Adrenal gland (tissue), 12 donors: ENCODE results near the gene LOXHD1. TPM values are rescaled to one million over a fixed set of nuclear protein-coding genes. Genes with fewer than 3 reads are reported as not detected.

Source experiments
- DNase-seq, 7 donors: peaks; one replicate each; pipeline ENCODE4 v3.0.0-alpha.2; 2019 to 2020
- H3K27ac ChIP-seq, 5 donors: fragments of 200-600 bp; sonication (generic) in 4 of 5; 1 replicate in 3 of 5; 2 replicates in 2 of 5; pipeline versions ENCODE4 v1.5.1 to v1.8.0; 2016 to 2020; ENCODE audit warnings: mild to moderate bottlenecking in 1 of 5
- H3K27me3 ChIP-seq: fragments of 200-600 bp; 2 replicates; pipeline ENCODE4 v1.8.0; 2021
- H3K36me3 ChIP-seq, 2 donors: fragments of 200-600 bp; replicated peaks in 1 of 2; 1 replicate in 1 of 2; 2 replicates in 1 of 2; pipeline versions ENCODE4 v1.5.1 to v1.8.0; 2018 to 2022
- H3K4me1 ChIP-seq, 2 donors: fragments of 200-600 bp; replicated peaks in 1 of 2; 1 replicate in 1 of 2; 2 replicates in 1 of 2; pipeline versions ENCODE4 v1.5.1 to v1.8.0; 2018 to 2021
- H3K4me3 ChIP-seq, 4 donors: fragments of 200-600 bp; sonication (generic) in 3 of 4; one replicate each; pipeline ENCODE4 v1.5.1; 2016 to 2018
- H3K9me3 ChIP-seq, 3 donors: fragments of 200-600 bp; sonication (generic) in 1 of 3; replicated peaks in 1 of 3; 1 replicate in 2 of 3; 2 replicates in 1 of 3; pipeline versions ENCODE4 v1.5.1 to v1.8.0; 2016 to 2021
- POLR2A ChIP-seq, 2 donors: fragments of 450-650 bp; IDR thresholded peaks; one replicate each; pipeline ENCODE4 v1.6.1; 2017; ENCODE audit warnings: antibody characterized with exemption in 2 of 2, mild to moderate bottlenecking in 2 of 2, moderate library complexity in 1 of 2
- WGBS, 4 donors: extraction: QIAGEN DNeasy Blood & Tissue Kit in 2 of 4; methylation state at CpG; one replicate each; pipeline versions ENCODE4 v1.1.5 to v1.1.7; 2013 to 2017; 5-methylcytosine and 5-hydroxymethylcytosine counted together
- intact Hi-C, 2 donors: fragments of 100-400 bp; cut with DNase I; formaldehyde crosslinking; loops; one replicate each; pipeline versions ENCODE4 v1.14.1 to v1.15.0; 2022 to 2023
- polyA plus RNA-seq, 3 donors: library from polyadenylated mRNA; stranded (reverse); fragments of 200-250 nt in 2 of 3; fragments of 350-450 nt in 1 of 3; fragmentation: Illumina TruSeq in 1 of 3; extraction: RNeasy Lipid Tissue Mini Kit (QIAGEN cat#74804) in 1 of 3; gene quantifications; one replicate each; pipeline ENCODE4 v1.2.3, GENCODE V29; 2013 to 2014
- total RNA-seq, 9 donors: library from RNA; depleted of rRNA in 4 of 9; stranded (reverse); fragments of >200 nt in 4 of 9; fragments of 120-200 nt in 1 of 9; fragmentation: NEBNext Ultra II Directional in 1 of 9; extraction: Animal tissue kit (Norgen Biotek cat#: 25700) in 1 of 9; gene quantifications; one replicate each; pipeline versions ENCODE4 v1.1.0 to v1.2.4, GENCODE V29; 2013 to 2023
- TF ChIP-seq, protein P1 (sequence below), 6 experiments: fragments of 450-650 bp in 4 of 6; fragments of 200-600 bp in 2 of 6; sonication (generic) in 1 of 6; IDR thresholded peaks; 1 replicate in 5 of 6; 2 replicates in 1 of 6; pipeline versions ENCODE4 v1.5.1 to v1.8.0; 2016 to 2021; ENCODE audit warnings: antibody characterized with exemption in 6 of 6, mild to moderate bottlenecking in 2 of 6, moderate library complexity in 1 of 6
- donor health status: healthy with polysubstance abuse.
- donor health status: Bipolar disorder and iron deficiency.
- donor health status: DM: yes; HTN: yes; CAD: no.
- donor health status: DM: no; HTN: no; CAD: no.
- donor health status: DM: no; HTN: no; CAD: no.
- donor health status: DM: yes; HTN: yes; CAD: no.

Gene LOXHD1
- total and polyA plus RNA-seq, 12 donors = 0.08 to 0.30 (median 0.16) TPM; not detected in 7

GRCh38 chr18:46660957-46661749 is 4.1 kb upstream of the LOXHD1 start:
- peak in 6 of 7 donors; percentile 34 to 79 (median 46) for DNase-seq
- TF ChIP-seq, protein P1, sequence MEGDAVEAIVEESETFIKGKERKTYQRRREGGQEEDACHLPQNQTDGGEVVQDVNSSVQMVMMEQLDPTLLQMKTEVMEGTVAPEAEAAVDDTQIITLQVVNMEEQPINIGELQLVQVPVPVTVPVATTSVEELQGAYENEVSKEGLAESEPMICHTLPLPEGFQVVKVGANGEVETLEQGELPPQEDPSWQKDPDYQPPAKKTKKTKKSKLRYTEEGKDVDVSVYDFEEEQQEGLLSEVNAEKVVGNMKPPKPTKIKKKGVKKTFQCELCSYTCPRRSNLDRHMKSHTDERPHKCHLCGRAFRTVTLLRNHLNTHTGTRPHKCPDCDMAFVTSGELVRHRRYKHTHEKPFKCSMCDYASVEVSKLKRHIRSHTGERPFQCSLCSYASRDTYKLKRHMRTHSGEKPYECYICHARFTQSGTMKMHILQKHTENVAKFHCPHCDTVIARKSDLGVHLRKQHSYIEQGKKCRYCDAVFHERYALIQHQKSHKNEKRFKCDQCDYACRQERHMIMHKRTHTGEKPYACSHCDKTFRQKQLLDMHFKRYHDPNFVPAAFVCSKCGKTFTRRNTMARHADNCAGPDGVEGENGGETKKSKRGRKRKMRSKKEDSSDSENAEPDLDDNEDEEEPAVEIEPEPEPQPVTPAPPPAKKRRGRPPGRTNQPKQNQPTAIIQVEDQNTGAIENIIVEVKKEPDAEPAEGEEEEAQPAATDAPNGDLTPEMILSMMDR (IDR thresholded peaks at IDR 0.05) = no peak
- no peak for TF ChIP-seq POLR2A (IDR thresholded peaks at IDR 0.05)
- Histone ChIP-seq H3K27me3 (no peaks in the 10 kb centered on the region), H3K9me3 (no peaks in the 10 kb centered on the region), H3K27ac (no peak overlapping the region), H3K4me3 (no peak overlapping the region), H3K36me3 (no peaks in the 10 kb centered on the region), H3K4me1 (no peaks in the 10 kb centered on the region)
- WGBS, 4 donors = 71 to 77% (median 72%) methylated on average over 7 to 9 of the region's 9 CpGs
- intact Hi-C loops = no loop called here

DNA sequence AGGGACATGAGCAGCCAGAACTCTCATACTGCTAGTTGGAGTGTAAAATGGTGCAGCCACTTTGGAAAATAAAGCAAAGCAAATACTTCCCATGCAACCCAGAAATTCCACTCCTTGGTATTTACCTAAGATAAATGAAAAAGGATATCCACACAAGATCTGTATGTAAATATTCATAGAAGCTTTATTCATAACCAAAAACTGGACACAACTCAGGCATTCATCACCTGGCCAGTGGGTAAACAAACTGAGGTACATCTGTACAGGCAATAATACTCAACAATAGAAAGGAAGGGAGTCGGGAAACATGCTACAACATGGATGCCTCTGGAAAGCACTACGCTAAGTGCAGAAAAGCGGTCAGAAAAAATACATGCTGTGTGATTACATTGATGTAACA is 2.5 kb upstream of the LOXHD1 start:
- H3K27ac ChIP-seq = no peak overlapping the region
- 84 to 89% (median 85%) methylated on average over 3 of the region's 3 CpGs for WGBS, 4 donors
- H3K9me3 ChIP-seq = no peaks in the 10 kb centered on the region
- intact Hi-C loops = loop anchor here (5.0 to 10.0 kb wide), 4 partner anchors 375 to 505 kb away; a partner anchor contains a TSS
- no peaks in the 10 kb centered on the region for H3K4me1 ChIP-seq
- TF ChIP-seq, protein P1 (IDR thresholded peaks at IDR 0.05) = no peak
- no peak for TF ChIP-seq POLR2A (IDR thresholded peaks at IDR 0.05)
- no peak for DNase-seq
- no peaks in the 10 kb centered on the region for H3K36me3 ChIP-seq
- no peaks in the 10 kb centered on the region for H3K27me3 ChIP-seq
- no peak overlapping the region for H3K4me3 ChIP-seq

DNA sequence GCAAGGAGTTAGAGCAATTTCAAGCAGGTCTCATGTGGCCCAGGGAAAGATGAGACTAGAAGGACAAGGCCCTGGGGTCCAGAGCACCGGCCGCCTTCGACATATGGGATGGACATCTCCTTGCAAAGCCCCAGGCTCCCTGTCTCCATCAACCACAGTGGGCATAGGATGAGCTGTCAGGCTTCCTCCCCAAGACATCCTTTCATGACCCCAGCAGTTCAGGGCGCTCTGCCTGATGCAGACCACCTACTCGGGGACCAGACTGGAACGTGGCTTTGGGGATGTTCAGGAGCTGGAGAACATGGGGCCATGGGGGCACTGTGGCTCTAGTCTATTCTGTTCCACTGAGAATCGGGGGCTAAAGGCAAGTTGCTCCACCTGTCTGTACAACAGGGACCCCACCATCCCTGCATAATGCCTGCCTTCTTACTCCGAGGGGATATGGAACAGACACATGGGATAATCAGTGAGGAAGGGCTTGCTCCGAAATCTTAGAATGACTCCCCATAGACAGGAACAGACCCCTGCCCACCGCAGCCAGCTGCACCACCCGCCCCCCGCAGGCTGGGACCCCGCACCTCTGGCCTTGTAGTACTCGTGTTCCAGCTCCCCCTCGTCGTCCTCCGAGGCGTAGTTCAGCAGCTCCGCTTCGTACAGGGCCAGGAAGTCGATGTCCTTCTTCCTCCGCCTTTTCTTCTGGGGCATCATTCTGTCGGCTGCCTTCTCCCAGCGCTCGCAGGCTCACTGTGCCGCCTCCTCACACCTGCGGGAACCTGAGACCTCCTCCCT is 500 bp downstream of the LOXHD1 start:
- DNase-seq = no peak
- intact Hi-C loops = loop anchor here (5.0 to 10.0 kb wide), 4 partner anchors 372 to 502 kb away; a partner anchor contains a TSS
- 77 to 87% (median 82%) methylated on average over 23 to 27 of the region's 27 CpGs for WGBS, 4 donors

GRCh38 chr18:46652372-46652771 is 4.6 kb downstream of the LOXHD1 start:
- no peak overlapping the region for H3K27ac ChIP-seq
- no peaks in the 10 kb centered on the region for H3K9me3 ChIP-seq
- no peak for DNase-seq
- TF ChIP-seq POLR2A (IDR thresholded peaks at IDR 0.05) = no peak
- TF ChIP-seq, protein P1 (IDR thresholded peaks at IDR 0.05) = no peak
- H3K27me3 ChIP-seq = no peaks in the 10 kb centered on the region
- H3K4me1 ChIP-seq = no peaks in the 10 kb centered on the region
- no peak overlapping the region for H3K4me3 ChIP-seq
- intact Hi-C loops = loop anchor here in 1 of 2 donors (10.0 kb wide), 2 partner anchors 368 to 498 kb away; no protein-coding TSS in a partner anchor
- H3K36me3 ChIP-seq = no peaks in the 10 kb centered on the region

More for the DNA sequence above, 500 bp downstream of the LOXHD1 start:
- Histone ChIP-seq H3K4me1 (no peaks in the 10 kb centered on the region), H3K9me3 (no peaks in the 10 kb centered on the region), H3K36me3 (no peaks in the 10 kb centered on the region), H3K27me3 (no peaks in the 10 kb centered on the region), H3K4me3 (no peak overlapping the region), H3K27ac (no peak overlapping the region)
- no peak for TF ChIP-seq POLR2A (IDR thresholded peaks at IDR 0.05)
- TF ChIP-seq, protein P1 (IDR thresholded peaks at IDR 0.05) = no peak
